Measurements from ENCODE around the gene BPIFB2.

- no peak for TF ChIP-seq MEF2A (IDR thresholded peaks at IDR 0.05; ENCODE audit: borderline replicate concordance, low read depth)
- no peak for TF ChIP-seq MAX (IDR thresholded peaks at IDR 0.05; ENCODE audit: low read depth)
- no peak for TF ChIP-seq POLR2AphosphoS5 (IDR thresholded peaks at IDR 0.05; ENCODE audit: low read depth, low read length)
- no peak for TF ChIP-seq TCF12 (IDR thresholded peaks at IDR 0.05)
- TF ChIP-seq SIN3A (IDR thresholded peaks at IDR 0.05; ENCODE audit: borderline replicate concordance, low read depth, low read length): no peak
- no peak for TF ChIP-seq RAD21 (IDR thresholded peaks at IDR 0.05; ENCODE audit: low read length)
Measured at GRCh38 chr20:32970973-32971300, 36.6 kb upstream of the BPIFB2 start.

Data from SK-N-SH (cell line).